HG02759 (cell line): ENCODE measurements around the gene C1orf159.

Source experiments
- ATAC-seq: cut with Tn5 transposase; IDR thresholded peaks from one replicate; pipeline ENCODE4 v1.9.1; 2021; ENCODE audit warnings: mild to moderate bottlenecking, moderate library complexity; ENCODE audit not compliant: unreplicated experiment

C1orf159 gene

GRCh38 chr1:1092894-1093609, 22.8 kb downstream of the C1orf159 start:
- no peak for ATAC-seq

- ATAC-seq: no peak
Measured at GRCh38 chr1:1092149-1092855, 23.6 kb downstream of the C1orf159 start.

- no peak for ATAC-seq
Measured at GRCh38 chr1:1091344-1092148, 24.3 kb downstream of the C1orf159 start.

- no peak for ATAC-seq
Measured at GRCh38 chr1:1090424-1091343, 25.2 kb downstream of the C1orf159 start.

- ATAC-seq: no peak
Measured at GRCh38 chr1:1089731-1090423, 26.0 kb downstream of the C1orf159 start.

GRCh38 chr1:1088801-1089680, 26.8 kb downstream of the C1orf159 start:
- ATAC-seq: no peak

- ATAC-seq: no peak
Measured at GRCh38 chr1:1088029-1088800, 27.7 kb downstream of the C1orf159 start.

GRCh38 chr1:1087351-1088028, 28.4 kb downstream of the C1orf159 start:
- no peak for ATAC-seq

- ATAC-seq: no peak
Measured at GRCh38 chr1:1086911-1087341, 29.0 kb downstream of the C1orf159 start.

GRCh38 chr1:1085911-1086841, 29.7 kb downstream of the C1orf159 start:
- ATAC-seq: no peak

GRCh38 chr1:1085171-1085841, 30.6 kb downstream of the C1orf159 start:
- ATAC-seq: no peak

GRCh38 chr1:1084372-1085170, 31.3 kb downstream of the C1orf159 start:
- no peak for ATAC-seq

GRCh38 chr1:1083416-1084371, 32.2 kb downstream of the C1orf159 start:
- no peak for ATAC-seq

- ATAC-seq: no peak
Measured at GRCh38 chr1:1082776-1083415, 33.0 kb downstream of the C1orf159 start.
